Measurements from ENCODE around the gene ROCK2. TPM values are rescaled to one million over a fixed set of nuclear protein-coding genes. Genes with fewer than 3 reads are reported as not detected.

ROCK2 gene
- total and polyA plus RNA-seq, 2 of the 8 experiments (the other 6 are each of a cell fraction or from before 2014, with no cell fraction given) = 2.7 to 29.0 TPM

DNA sequence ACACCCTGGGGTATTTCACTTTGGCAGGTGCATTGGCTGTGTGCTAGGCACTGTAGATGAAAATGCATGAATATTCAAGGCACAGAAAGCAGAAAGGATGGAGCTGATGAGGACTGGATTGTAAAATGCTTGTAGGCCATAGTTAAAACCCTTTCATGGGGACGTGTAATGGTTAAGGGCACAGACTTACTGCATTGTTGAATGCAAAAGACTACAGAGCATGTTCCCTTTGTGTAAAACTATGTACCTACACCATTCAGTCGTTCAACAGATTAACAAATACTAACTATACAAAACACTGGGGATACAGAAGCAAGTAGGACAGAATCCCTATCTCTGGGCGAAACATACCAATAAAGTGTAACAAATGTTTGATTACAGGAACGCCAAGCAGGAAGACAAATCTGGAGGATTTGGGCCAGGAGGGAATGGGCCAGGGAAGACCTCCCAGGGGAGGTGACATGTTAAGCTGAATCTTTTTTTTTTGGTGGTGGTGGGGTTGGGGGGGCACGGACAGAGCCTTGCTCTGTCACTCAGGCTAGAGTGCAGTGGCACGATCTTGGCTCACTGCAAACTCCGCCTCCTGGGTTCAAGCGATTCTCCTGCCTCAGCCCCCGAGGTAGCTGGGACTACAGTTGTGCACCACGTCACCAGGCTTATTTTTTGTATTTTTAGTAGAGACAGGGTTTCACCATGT is 19.6 kb upstream of the ROCK2 start (continued):
- TF ChIP-seq, protein P1, sequence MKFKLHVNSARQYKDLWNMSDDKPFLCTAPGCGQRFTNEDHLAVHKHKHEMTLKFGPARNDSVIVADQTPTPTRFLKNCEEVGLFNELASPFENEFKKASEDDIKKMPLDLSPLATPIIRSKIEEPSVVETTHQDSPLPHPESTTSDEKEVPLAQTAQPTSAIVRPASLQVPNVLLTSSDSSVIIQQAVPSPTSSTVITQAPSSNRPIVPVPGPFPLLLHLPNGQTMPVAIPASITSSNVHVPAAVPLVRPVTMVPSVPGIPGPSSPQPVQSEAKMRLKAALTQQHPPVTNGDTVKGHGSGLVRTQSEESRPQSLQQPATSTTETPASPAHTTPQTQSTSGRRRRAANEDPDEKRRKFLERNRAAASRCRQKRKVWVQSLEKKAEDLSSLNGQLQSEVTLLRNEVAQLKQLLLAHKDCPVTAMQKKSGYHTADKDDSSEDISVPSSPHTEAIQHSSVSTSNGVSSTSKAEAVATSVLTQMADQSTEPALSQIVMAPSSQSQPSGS (IDR thresholded peaks at IDR 0.05; ENCODE audit: low read length) = no peak
- TF ChIP-seq FOSL1 (IDR thresholded peaks at IDR 0.05; ENCODE audit: insufficient read depth, low read depth, low read length) (no peak), JUND (IDR thresholded peaks at IDR 0.05; ENCODE audit: low read length) (no peak), NRF1 (IDR thresholded peaks at IDR 0.05; ENCODE audit: low read depth, low read length) (no peak), TBP (IDR thresholded peaks at IDR 0.05; ENCODE audit: low read depth, low read length) (no peak), HDAC2 (IDR thresholded peaks at IDR 0.05; ENCODE audit: borderline replicate concordance in 1 of 2, low read depth in 2 of 2, low read length in 2 of 2) (no peak)

All from H1 (cell line).